Measurements from ENCODE around the gene CR1L. TPM values are rescaled to one million over a fixed set of nuclear protein-coding genes. Genes with fewer than 3 reads are reported as not detected.
"Not testable (repeated sequence)": the region's sequence is repeated elsewhere in the genome, so short reads cannot be mapped to it uniquely, and the experiment has no call there.

The CR1L gene
- total RNA-seq, 2 donors from 2014 or later: not detected

DNA sequence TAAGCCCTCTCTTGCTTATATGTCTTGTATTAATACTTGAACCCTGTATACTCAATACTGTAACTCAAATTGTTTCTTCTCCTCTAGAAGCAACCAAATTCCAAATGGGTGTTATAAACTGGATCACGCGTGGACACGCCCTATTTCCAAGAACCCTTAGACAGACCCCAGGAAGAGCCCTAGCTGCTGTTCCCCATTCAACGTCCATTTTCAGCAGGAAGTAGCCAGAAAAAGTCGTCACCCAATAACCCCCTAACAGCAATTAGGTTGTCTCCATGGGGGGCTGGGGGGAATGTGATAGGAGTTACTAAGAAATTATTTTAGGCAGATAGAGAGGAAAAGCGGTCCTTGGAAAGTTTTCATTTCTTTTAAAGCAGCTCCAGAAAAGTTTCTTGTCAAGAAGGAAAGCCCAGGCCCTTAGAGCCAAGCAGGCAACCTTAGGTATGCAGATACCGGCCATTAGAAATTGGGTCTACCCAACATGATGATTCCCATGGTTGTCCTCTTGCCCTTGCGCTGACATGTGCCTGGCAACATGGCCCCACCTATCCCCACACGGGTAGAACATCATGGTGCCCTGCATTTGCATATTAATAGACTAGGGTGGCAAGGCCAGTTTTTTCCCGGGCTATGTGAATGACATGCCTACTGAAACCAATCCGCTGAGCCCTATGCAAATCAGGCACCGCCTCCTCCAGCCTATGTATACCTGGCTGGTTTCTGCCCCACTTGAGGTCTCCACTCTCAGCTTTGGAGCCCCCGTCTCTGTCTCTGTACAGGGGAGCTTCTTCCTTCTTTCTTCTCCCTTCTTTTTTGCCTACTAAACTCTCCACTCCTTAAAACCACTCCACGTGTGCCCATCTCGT is 102.9 kb downstream of the CR1L start:
- no peaks in the 10 kb centered on the region for H3K9me3 ChIP-seq
- H3K4me1 ChIP-seq: peaks cover 0 to 42% of the 10 kb centered on the region in 2 donors
- no peaks in the 10 kb centered on the region for H3K27me3 ChIP-seq
- H3K4me3 ChIP-seq: no peak overlapping the region
- no peak for TF ChIP-seq CTCF (IDR thresholded peaks at IDR 0.05)
- DNase-seq (ENCODE audit: low spot score): no peak
- H3K27ac ChIP-seq: no peak overlapping the region
- no peaks in the 10 kb centered on the region for H3K36me3 ChIP-seq

GRCh38 chr1:207748737-207749528 is 104.0 kb downstream of the CR1L start:
- H3K27ac ChIP-seq: peak overlapping the region in 1 of 2 donors; percentile 4

DNA sequence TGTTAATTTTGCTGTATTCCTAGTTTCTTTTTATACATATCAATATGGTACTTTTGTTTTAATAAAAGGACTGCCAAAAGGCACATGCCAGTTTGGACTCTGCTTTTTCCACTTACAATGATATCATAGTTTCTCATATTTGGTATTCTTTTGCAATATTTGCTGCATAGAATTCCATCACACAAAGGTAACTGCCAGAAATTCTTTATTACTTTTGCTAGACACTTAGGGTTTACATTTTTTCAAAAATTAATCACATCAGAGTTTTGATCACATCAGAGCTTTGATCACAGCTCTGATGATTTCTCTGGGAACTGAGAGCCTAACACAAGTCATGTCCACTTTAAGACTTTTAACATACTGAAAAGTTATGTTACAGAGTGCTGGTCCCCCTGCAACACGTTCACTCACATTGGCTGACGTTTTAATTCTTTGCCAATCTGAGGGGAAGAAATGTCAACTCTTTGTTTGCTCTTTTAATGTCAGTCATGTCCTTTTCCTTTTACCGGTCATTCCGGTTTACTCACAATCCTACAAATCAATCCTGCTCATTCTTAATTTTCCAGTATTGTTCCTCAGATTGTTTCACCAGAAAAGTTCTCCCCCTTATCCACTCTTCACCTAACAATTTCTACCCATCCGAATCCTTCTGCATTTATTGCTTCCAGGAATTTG is 105.8 kb downstream of the CR1L start:
- no peaks in the 10 kb centered on the region for H3K27me3 ChIP-seq
- peak overlapping the region; percentile 74 to 82 for H3K4me3 ChIP-seq
- H3K36me3 ChIP-seq: no peaks in the 10 kb centered on the region
- DNase-seq (ENCODE audit: low spot score): no peak
- TF ChIP-seq CTCF (IDR thresholded peaks at IDR 0.05): no peak
- peak overlapping the region; percentile 87 to 89 for H3K27ac ChIP-seq
- H3K9me3 ChIP-seq: no peaks in the 10 kb centered on the region
- peaks cover 0 to 70% of the 10 kb centered on the region in 2 donors for H3K4me1 ChIP-seq

More at GRCh38 chr1:207748737-207749528, 104.0 kb downstream of the CR1L start:
- DNase-seq (ENCODE audit: low spot score): no peak
- TF ChIP-seq CTCF (IDR thresholded peaks at IDR 0.05): no peak
- Histone ChIP-seq H3K36me3 (no peaks in the 10 kb centered on the region), H3K27me3 (no peaks in the 10 kb centered on the region), H3K9me3 (no peaks in the 10 kb centered on the region), H3K4me3 (no peak overlapping the region), H3K4me1 (peaks cover 0 to 53% of the 10 kb centered on the region in 2 donors)

GRCh38 chr1:207751463-207751789 is 106.5 kb downstream of the CR1L start:
- H3K4me3 ChIP-seq: peak overlapping the region; percentile 74 to 82
- peaks cover 0 to 76% of the 10 kb centered on the region in 2 donors for H3K4me1 ChIP-seq
- H3K27ac ChIP-seq: peak overlapping the region; percentile 87 to 89
- DNase-seq (ENCODE audit: low spot score); H3K36me3 ChIP-seq; H3K9me3 ChIP-seq; H3K27me3 ChIP-seq: not testable (repeated sequence)

- Histone ChIP-seq H3K4me3 (peak within 1 kb of the TSS; percentile 74 to 82), H3K4me1 (peaks cover 0 to 76% of the 10 kb centered on the region in 2 donors), H3K36me3 (no peaks in the 10 kb centered on the region), H3K9me3 (no peaks in the 10 kb centered on the region), H3K27me3 (no peaks in the 10 kb centered on the region), H3K27ac (peak within 1 kb of the TSS; percentile 87 to 89)
- peak; percentile 98 for DNase-seq (ENCODE audit: low spot score)
- no peak for TF ChIP-seq CTCF (IDR thresholded peaks at IDR 0.05)
These were observed 107.0 kb downstream of the CR1L start, which contains the start of gene CD46 for GRCh38 chr1:207751790-207752455. TSS of gene CD46 (plus strand) at chr1:207752054. CDS start at chr1:207752213, 159 bp downstream.
